GM19351 (cell line): ENCODE measurements around the gene GJA1.
"Not testable (repeated sequence)": the region's sequence is repeated elsewhere in the genome, so short reads cannot be mapped to it uniquely, and the experiment has no call there.

Source experiments
- ATAC-seq: cut with Tn5 transposase; IDR thresholded peaks from one replicate; pipeline ENCODE4 v1.9.1; 2021; ENCODE audit warnings: mild to moderate bottlenecking, moderate library complexity; ENCODE audit not compliant: unreplicated experiment

GJA1 gene

DNA sequence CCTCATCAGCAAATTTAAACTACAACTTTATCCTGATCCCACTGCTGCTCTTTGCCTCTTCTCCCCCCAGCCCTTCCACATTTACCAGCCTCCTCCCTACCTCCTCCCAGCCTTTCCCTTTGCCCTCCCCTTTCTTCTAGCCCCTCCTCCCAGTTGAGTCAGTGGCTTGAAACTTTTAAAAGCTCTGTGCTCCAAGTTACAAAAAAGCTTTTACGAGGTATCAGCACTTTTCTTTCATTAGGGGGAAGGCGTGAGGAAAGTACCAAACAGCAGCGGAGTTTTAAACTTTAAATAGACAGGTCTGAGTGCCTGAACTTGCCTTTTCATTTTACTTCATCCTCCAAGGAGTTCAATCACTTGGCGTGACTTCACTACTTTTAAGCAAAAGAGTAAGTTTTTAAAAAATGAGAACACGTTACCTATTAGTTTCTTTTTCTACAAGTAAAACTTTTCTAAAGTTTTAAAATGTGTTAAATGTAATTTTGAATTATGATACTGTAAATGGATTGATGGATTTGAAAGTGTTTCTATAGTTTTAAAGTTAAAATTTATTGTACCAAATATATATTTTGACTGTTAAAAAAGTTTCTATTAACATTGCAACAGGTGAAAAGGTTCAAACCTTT lies at the start of gene GJA1:
GJA1 (plus strand) TSS at position 203 of the 626 bp plus-strand sequence. CDS start 11,202 bp downstream, outside the sequence.
- no peak for ATAC-seq

GRCh38 chr6:121386551-121386950 lies 48.9 kb upstream of the GJA1 start:
- not testable (repeated sequence) for ATAC-seq

- ATAC-seq = no peak
Measured at GRCh38 chr6:121389419-121389818, 46.0 kb upstream of the GJA1 start.

- no peak for ATAC-seq
Measured at GRCh38 chr6:121393731-121394505, 41.5 kb upstream of the GJA1 start.

DNA sequence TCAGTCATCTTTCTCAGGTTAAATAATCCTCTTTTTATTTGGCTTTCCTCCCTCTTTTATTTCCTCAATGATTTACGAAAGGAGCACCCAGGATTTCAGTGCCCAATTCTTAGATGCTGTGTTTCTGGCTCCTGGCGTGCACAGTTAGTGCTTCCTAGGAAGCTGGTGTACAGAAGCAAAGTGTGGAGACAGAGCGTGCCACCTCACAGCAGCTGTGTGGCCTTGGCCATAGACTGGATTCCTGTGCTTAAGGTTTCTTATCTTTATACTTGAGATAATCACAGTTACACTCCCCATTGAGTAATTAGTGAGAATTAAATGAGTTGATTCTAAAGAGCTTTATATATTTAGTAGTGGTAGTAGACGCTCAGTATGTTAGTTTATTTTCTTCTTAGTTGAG lies 39.7 kb upstream of the GJA1 start:
- ATAC-seq = no peak

DNA sequence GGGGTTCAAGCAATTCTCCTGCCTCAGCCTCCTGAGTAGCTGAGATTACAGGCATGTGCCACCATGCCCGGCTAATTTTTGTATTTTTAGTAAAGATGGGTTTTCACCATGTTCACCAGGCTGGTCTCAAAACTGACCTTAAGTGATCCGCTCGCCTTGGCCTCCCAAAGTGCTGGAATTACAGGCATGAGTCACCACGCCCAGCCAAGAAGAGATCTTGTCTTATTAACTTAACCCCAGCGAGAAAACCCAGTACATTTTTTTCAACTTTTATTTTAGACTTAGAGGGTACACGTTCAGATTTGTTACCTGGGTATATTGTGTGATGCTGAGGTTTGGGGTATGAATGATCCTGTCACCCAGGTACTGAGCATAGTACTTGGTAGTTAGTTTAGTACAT lies 38.3 kb upstream of the GJA1 start:
- not testable (repeated sequence) for ATAC-seq

GRCh38 chr6:121398127-121398526 lies 37.3 kb upstream of the GJA1 start:
- ATAC-seq = no peak

- no peak for ATAC-seq
Measured at GRCh38 chr6:121399966-121400365, 35.5 kb upstream of the GJA1 start.

GRCh38 chr6:121403964-121404363 lies 31.5 kb upstream of the GJA1 start:
- no peak for ATAC-seq

- ATAC-seq = no peak
Measured at GRCh38 chr6:121405306-121405705, 30.1 kb upstream of the GJA1 start.

GRCh38 chr6:121408321-121408720 lies 27.1 kb upstream of the GJA1 start:
- ATAC-seq = no peak

DNA sequence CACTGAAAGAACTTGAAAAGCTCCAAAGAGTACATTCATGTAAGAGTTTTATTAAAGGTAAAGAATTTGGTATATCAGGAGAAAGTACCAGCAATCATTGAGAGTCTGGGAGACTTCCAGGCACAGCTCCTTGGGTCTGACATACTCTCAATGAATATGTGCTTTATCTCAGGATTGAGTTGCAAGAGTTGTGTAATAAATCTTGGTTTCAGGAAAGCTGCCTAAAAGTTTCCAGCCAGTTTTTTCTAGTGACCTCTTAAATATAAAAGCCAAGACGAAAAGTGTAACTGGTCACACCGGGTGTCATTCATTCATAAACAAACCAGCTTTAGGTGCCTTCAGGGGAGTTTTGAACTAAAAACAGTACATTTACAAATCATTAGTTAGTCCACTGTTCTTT lies 21.6 kb upstream of the GJA1 start:
- no peak for ATAC-seq

DNA sequence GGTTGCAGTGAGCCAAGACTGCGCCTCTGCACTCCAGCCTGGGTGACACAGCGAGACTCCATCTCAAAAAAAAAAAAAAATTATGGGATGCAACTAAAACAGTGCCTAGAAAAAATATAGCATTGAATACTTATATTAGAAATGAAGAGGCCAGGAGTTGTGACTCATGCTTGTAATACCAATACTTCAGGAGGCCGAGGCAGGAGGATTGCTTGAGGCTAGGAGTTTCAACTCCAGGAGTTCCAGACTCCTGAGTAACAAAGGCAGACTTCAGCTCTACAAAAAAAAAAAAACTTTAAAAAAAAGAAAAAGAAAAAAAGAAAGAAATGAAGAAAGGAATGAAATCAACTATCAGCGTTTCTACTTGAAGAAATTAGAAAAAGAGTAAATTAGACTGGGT lies 17.1 kb upstream of the GJA1 start:
- no peak for ATAC-seq

GRCh38 chr6:121426686-121427085 lies 8.8 kb upstream of the GJA1 start:
- ATAC-seq = no peak

- ATAC-seq = no peak
Measured at GRCh38 chr6:121428872-121429756, 6.3 kb upstream of the GJA1 start.

GRCh38 chr6:121430514-121431460 lies 4.7 kb upstream of the GJA1 start:
- ATAC-seq = no peak

GRCh38 chr6:121431776-121432175 lies 3.7 kb upstream of the GJA1 start:
- ATAC-seq = not testable (repeated sequence)

GRCh38 chr6:121434037-121434770 lies 1.2 kb upstream of the GJA1 start:
- no peak for ATAC-seq

- no peak for ATAC-seq
Measured at GRCh38 chr6:121436274-121436857, 920 bp downstream of the GJA1 start.
